ENCODE data around the gene OR2G3.

Gene OR2G3

GRCh38 chr1:247605286-247605685 lies at the start of gene OR2G3:
Gene OR2G3 (plus strand): TSS chr1:247605586. CDS start chr1:247605586, 0 bp downstream.
- no peak for DNase-seq (ENCODE audit: low spot score)
- in situ Hi-C loops (cut with MboI; ENCODE audit: low pct_unique_long_range_greater_than_20kb, low sequenced_read_pairs, unreplicated experiment): no loop called here

GRCh38 chr1:247557926-247558674 lies 47.3 kb upstream of the OR2G3 start:
- DNase-seq (ENCODE audit: low spot score): no peak
- in situ Hi-C loops (cut with MboI; ENCODE audit: low pct_unique_long_range_greater_than_20kb, low sequenced_read_pairs, unreplicated experiment): no loop called here
- TF ChIP-seq, protein P1, sequence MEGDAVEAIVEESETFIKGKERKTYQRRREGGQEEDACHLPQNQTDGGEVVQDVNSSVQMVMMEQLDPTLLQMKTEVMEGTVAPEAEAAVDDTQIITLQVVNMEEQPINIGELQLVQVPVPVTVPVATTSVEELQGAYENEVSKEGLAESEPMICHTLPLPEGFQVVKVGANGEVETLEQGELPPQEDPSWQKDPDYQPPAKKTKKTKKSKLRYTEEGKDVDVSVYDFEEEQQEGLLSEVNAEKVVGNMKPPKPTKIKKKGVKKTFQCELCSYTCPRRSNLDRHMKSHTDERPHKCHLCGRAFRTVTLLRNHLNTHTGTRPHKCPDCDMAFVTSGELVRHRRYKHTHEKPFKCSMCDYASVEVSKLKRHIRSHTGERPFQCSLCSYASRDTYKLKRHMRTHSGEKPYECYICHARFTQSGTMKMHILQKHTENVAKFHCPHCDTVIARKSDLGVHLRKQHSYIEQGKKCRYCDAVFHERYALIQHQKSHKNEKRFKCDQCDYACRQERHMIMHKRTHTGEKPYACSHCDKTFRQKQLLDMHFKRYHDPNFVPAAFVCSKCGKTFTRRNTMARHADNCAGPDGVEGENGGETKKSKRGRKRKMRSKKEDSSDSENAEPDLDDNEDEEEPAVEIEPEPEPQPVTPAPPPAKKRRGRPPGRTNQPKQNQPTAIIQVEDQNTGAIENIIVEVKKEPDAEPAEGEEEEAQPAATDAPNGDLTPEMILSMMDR (IDR thresholded peaks at IDR 0.05; ENCODE audit: extremely low read depth, insufficient read depth, missing control alignments): no peak

More at GRCh38 chr1:247605286-247605685, at the start of gene OR2G3:
- TF ChIP-seq, protein P1 (IDR thresholded peaks at IDR 0.05; ENCODE audit: extremely low read depth, insufficient read depth, missing control alignments): no peak

GRCh38 chr1:247561711-247562110 lies 43.7 kb upstream of the OR2G3 start:
- no peak for DNase-seq (ENCODE audit: low spot score)
- in situ Hi-C loops (cut with MboI; ENCODE audit: low pct_unique_long_range_greater_than_20kb, low sequenced_read_pairs, unreplicated experiment): no loop called here
- TF ChIP-seq, protein P1 (IDR thresholded peaks at IDR 0.05; ENCODE audit: extremely low read depth, insufficient read depth, missing control alignments): no peak

GRCh38 chr1:247562198-247562597 lies 43.2 kb upstream of the OR2G3 start:
- in situ Hi-C loops (cut with MboI; ENCODE audit: low pct_unique_long_range_greater_than_20kb, low sequenced_read_pairs, unreplicated experiment): no loop called here
- no peak for DNase-seq (ENCODE audit: low spot score)
- TF ChIP-seq, protein P1 (IDR thresholded peaks at IDR 0.05; ENCODE audit: extremely low read depth, insufficient read depth, missing control alignments): no peak

DNA sequence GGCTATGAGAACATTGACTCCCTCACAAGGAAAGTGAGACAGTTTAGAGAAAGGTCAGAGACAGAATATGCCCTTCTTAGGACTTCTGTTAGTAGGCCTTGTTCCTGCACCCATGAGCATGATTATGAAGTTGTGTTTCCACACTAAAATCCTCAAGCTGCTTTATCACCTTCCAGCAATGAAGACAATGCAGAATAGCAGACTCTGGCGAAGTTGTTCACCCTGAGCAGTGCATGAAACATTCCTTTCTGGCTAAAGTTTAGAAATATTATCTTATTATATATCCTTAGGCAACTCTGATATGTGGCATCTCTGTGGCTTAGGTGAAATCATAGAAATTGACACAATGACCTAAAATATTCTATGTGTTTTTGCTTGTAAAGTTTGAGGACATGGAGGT lies 31.1 kb upstream of the OR2G3 start:
- no peak for DNase-seq (ENCODE audit: low spot score)
- in situ Hi-C loops (cut with MboI; ENCODE audit: low pct_unique_long_range_greater_than_20kb, low sequenced_read_pairs, unreplicated experiment): no loop called here
- TF ChIP-seq, protein P1 (IDR thresholded peaks at IDR 0.05; ENCODE audit: extremely low read depth, insufficient read depth, missing control alignments): no peak

DNA sequence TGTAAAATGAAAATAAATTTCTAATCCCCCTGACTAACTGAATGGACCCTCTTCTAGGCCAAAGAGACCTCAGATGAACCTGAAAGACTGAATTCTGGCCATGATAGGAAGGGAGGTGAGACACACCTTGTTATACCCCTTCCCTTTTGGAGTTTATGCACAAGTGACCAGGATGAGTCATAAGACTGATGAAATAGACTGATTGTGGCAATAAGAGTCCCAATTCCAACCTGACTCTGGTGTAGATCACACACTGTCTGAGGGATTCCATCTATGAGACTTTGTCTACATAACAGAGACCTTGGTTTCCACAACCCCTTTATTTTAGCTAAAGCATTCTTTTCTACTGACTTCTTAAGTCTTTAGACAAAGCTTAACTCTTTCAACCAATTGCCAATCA lies 30.7 kb upstream of the OR2G3 start:
- TF ChIP-seq, protein P1 (IDR thresholded peaks at IDR 0.05; ENCODE audit: extremely low read depth, insufficient read depth, missing control alignments): no peak
- no peak for DNase-seq (ENCODE audit: low spot score)
- in situ Hi-C loops (cut with MboI; ENCODE audit: low pct_unique_long_range_greater_than_20kb, low sequenced_read_pairs, unreplicated experiment): no loop called here

Data from GM13977 (cell line).